Epidermal melanocyte (primary cell): ENCODE results near the gene AMBRA1.
"Not testable (repeated sequence)": the region's sequence is repeated elsewhere in the genome, so short reads cannot be mapped to it uniquely, and the experiment has no call there.

ENCODE experiments used
- DNase-seq: peaks from one replicate; pipeline ENCODE4 v3.0.0; 2011; ENCODE audit warnings: low spot score; ENCODE audit not compliant: insufficient read length

Gene AMBRA1

DNA sequence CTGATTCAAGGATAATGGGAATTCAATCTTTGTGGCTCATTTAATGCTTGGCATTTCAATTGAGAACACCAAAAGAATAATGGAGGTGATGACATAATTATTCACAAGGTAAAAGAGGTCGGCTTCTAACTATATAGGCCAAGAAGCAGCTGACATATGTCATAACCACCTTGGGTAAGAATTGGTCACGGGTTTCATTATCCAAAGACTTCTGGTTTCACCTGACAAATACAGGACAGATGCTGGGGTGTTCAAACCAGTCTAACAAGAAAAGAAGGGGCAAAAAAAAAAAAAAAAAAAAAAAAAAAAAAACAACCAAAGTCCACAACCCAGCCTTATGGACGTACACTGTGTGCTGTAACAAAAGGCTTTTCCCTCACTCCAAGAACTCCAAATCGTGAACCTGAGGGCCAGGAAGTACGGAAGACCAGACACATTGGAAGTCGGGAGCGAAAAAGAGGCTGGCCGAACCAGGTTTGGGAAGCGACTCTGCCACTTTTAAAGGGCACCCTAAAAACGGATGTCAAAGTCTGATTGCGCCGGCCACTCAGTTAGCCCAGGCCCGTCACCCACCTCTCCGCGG, 22.8 kb upstream of the AMBRA1 start:
- DNase-seq = no peak

DNA sequence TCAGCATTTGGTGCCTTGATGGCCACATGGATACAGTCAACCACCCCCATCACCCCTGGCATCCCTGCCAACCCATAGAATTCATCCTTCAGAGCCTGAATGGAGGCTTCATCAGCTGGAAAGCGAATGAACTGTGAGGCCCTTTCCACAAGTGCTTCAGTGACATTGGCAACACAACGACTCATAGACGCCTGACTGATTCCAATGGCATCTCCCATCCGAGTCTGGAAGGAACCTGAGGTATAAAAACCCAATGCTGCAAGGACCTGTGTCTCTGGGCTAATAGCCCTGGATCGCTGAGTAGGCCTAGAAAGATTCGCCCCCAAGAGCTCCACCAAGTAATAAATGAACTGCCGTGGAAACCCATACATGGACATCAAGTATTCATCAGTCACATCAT, 21.9 kb upstream of the AMBRA1 start:
- DNase-seq = no peak

DNA sequence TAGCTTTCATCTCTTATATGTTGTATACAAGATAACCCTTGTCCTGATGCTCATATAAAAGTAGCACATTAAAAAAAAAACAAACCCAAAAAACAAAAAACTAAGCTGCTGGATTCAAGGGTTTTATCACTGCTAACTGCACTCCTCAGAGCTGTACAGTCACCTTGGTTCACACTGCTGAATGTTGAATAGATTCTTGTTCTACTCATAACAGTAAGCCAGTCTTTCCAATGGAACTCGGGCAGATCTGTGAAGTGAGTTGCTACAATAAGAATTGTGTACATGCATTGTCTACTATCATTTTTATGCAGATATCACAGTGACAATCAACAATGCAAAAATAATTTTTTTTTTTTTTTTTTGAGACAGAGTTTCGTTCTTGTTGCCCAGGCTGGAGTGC, 18.5 kb upstream of the AMBRA1 start:
- no peak for DNase-seq

DNA sequence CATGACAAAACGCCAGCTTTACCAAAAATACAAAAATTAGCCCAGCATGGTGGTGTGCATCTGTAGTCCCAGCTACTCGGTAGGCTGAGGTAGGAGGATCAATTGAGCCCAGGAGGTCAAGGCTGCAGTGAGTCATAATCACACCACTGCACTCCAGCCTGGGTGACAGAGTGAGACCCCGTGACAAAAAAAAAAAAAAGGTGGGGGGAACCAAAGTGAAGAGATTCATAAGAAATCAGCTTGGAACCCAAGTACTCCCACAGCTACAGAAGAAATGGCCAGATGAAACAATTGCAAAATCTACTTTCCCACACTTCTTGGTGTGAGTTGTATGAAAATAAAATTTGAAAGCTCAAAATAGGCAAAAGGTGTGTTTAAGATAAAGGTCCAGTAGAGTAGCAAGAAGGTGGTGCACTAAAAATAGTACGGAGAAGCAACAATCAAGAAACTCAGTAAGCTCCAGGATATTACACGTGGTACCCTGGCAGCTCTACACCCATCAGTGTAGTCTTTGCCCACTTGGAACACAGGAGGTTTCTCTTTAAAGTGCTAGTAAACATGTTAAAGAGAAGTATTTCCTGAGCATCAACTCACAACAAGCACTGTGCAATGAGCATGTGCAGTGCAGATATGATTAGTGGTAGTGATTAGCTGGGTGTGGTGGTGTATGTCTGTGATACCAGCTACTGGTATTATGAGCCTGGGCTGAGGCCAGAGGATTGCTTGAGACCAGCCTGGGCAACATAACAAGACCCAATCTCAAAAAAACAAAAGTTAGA, 17.9 kb upstream of the AMBRA1 start:
- DNase-seq = no peak

DNA sequence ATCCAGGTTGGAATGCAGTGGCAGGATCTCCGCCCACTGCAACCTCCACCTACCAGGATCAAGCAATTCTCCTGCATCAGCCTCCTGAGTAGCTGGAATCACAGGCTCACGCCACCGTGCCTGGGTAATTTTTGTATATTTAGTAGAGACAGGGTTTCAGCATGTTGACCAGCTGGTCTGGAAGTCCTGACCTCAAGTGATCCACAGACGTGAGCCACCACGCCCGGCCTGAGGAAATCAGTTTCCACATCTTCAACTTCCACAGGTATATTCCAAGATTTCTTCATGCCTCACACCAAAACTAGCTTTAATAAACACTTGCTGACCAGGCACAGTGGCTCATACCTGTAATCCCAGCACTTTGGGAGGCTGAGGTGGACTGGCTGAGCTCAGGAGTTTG, 15.6 kb upstream of the AMBRA1 start:
- DNase-seq = no peak

DNA sequence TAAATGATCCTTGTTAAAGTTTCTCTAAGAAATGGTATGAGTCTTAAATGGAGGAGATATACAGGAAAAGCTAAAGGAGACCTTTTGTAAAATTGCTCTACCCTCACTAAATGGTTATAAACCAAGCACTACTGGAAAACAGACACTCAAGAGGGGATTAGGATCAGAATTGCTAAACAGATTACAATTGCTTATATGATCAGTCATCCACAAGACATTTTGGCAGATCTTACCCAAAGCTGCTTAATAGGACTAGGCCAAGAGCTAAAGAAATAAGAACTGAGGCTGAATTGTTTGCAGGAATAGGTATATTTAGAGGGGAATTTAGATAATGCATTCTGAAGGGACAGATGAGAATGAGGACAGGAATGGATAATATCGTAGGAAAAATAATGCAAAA, 13.7 kb upstream of the AMBRA1 start:
- no peak for DNase-seq

DNA sequence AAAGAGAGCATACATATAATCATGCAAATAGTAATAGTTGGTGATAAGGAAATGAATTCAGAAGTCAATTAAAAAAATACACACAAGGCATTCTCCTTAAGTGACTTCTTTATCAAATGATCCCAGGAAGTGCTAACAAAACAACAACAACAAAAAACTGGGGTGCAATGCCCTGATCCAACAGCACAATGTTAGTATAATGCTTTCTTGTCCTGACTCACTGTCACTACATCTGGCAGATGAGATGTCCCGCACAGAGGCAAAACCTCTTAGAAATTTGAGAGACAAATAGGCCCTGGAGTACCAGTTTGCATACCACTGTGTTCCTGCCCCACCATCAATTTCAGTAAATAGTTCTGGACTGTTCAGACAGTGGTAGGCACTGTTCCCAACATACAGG, 11.0 kb upstream of the AMBRA1 start:
- no peak for DNase-seq

DNA sequence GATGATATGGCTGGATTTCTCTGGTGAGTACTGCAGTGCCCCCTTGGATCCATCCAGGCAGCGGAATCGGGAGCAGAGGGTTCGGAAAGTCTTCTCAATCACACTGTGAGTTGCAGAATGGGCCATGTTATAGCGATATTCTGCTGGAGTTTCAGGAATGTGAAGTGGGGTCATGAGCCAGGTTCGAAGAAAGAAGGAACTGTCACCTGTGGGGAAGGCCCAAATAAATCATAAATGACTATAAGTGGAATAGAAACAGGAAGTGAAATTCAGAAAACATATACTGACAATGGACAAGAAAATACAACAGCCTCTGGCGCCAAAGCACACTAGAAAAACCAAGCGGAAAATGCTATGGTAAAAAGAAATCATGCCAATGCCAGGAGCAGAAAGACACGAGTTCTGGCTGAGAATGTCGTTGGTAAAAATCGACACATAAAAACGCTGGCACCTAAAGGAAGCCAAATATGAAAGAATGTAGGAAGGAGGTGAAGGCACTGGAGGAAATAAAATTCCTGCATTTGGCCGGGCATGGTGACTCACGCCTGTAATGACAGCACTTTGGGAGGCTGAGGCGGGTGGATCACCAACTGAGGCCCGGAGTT, 10.0 kb upstream of the AMBRA1 start:
- DNase-seq = no peak

DNA sequence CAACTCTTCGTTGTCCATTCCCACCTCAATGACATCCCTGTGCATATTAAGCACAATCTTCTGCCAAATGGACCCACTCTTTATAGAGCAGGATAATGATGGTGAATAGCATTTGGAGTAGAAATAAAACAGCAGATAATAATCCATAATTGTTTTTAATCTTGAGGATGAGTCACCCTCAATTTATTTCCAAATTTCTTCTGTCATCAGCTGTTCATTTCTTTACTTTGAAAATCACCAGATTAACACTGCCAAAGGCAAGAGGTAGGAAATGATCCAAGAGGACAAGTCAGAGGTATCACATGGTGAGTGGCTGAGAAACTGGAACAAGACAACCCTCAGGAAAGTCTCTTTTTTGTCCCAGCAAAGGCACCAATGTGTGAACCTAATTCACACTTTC, 7.3 kb upstream of the AMBRA1 start:
- no peak for DNase-seq

DNA sequence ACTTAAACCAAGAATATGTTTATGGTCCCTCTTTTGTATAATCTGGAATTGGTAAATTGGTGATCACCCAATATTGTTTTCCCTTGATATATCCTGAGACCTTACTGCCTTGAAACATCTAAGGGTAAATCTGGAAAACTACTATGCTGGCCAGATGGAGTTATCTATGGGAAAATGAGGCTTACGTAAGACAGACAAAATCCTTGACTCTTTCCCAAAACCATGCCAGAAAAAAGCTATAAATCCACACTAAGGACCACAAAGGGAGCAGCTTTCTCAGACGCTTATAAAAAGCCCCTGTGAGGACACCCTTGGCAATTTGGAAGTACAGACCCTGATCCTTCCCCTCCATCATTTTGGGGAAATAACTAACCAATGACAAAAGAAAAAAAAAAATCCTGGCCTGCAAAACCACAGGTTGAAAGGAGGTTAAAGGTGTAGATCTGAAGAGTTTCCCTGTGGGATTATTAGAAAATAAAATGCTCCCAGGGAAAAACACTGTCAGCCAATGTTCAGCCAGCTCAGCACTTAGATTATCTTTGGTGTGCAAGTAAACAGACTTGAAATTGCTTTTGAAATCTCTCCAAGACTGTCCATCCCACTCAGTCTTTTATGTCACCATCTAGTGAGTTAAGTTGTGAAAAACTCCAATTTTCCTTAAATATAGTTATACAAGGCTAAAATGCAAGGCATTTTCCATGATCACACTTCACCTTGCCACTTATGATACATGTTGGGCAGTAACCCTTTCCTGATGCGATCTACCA, 6.6 kb upstream of the AMBRA1 start:
- no peak for DNase-seq

DNA sequence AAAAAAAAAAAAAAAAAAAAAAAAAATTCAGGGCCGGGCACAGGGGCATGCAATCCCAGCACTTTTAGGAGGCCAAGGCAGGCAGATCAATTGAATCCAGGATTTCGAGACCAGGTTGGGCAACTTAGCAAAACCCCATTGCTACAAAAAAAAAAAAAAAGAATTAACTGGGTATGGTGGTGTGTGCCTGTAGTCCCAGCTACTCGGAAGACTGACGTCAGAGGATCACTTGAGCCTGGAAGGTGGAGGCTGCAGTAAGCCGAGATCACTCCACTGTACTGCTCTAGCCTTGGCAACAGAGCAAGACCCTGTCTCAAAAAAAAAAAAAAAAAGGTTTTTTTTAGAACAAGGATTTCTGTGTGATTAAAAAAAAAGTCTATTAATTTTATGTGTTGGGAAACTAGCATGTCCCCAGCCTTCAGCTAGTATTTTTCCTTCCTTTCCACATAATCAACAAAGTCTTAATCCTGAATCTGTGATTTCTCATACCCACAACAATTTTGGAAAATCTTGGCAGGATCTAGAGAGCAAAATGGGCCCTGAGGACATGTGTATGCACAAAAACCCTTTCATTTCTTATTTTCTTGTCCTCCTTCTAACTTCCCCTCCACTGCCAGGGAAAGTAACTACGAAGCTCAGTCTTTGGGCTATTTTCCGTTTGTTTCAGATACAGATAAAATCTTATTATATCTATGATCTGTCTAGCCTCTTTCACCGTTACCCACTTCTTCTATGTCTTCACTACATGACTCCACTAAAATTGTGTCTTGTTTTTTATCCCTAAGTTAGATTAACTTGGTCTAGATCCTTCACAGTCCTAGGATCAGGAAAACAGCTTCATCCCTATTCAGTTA, 5.7 kb upstream of the AMBRA1 start:
- peak; percentile 32 for DNase-seq

DNA sequence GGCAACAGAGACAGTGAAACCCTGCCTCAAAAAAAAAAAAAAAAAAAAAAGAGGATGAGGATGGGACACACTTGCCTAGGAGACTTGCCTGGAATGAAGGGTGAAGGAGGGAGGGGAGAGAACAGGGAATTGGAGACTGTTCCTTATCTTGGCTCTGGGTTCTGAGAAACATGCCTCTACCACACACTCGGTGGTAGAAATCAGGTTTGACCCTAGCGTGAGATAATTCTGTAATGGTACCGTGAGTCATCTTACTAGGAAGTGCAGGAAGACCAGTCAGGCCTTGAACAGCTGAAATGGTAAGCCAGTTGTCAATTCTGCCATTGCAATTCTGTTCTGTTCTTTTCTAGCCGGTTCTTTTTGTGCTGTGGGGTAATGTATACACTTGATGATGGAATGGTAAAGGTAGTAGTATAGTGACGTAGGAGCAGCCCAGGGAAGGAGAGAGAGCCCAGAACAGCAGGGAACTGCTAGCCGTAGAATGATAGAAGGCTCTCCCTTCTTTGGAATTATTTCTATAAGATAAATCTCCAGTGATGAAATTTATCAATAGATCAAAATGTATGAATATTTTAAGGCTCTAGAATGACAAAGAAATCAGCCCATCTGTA, 3.9 kb upstream of the AMBRA1 start:
- no peak for DNase-seq

DNA sequence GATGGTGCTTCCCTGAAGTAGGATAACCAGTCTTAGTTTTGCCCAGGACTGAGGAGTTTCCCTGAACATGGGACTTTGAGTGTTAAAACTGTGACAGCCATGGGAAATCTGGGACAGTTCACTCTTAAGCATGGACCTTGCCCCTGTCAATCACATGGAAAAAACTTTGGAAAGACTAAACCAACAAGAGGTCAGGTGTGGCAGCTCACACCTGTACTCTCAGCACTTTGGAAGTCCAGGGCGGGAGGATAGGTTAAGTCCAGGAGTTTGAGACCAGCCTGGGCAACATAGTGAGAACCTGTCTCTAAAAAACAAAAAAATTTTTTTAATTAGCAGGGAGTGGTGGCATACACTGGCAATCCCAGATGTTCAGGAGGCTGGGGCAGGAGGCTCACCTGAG, 3.3 kb upstream of the AMBRA1 start:
- DNase-seq = no peak

DNA sequence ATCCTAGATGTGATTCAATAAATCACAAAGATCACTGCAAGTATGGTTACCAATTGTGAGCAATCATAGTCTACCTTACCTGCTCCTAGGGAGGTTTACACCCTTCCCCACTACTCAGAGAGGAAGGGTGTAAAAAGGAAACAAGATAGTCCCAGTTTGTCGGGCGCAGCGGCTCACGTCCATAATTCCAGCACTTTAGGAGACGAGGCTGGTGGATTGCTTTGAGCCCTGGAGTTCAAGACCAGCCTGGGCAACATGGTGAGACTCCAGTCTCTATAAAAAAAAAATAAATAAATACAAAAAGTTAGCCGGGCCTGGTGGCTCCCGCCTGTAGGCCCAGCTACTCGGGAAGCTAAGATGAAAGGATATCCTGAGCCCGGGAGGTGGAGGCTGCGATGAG, 962 bp upstream of the AMBRA1 start:
- no peak for DNase-seq

DNA sequence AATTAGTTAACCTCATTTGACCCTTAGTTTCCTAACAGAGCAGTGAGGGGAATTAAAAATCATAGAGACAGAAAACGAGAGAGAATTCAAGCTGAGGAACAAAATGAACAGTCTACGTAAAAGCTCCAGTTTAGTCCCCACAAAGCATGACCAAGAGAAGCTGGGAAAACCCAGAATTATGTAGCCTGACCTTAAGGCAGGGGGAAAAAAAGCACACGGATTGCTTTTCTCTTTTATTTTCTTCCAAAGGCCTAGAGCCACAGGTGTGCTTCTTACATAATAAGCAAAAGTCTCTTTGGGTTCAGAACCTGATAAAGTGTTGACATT, 514 bp upstream of the AMBRA1 start:
- no peak for DNase-seq

DNA sequence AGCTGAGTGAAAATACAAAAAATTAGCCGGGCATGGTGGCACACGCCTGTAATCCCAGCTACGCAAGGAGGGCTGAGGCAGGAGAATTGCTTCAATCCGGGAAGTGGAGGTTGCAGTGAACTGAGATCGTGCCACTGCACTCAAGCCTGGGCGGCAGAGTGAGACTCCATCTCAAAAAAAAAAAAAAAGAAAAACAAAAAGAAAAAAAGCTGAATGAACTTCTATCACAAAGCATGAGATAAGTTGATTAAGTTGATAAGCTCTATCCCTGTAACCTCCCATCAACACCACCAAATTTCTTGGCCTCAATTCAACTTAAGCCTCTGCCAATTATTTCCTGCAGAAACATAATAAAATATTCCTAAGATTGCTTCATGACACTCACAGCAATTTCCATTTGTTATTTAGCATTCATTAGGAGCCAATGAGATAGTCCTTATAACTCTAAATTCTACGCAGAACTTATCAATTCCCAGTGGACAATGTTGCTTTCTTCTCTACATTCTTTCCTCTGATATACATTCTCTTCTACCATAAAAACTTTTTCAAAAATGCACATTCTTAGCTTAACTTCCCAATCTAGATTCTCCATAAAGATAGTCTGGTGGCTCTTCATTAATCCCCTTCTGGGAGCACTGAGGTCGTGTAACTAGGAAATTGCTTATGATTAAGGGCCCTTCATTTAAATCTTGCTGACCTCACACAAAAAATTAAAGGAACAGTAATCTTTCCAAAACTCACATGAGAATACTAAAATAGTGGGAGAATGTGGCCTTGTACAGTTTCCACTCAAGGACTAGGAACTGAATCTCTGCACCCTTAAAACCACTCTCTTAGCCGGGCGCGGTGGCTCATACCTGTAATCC, 2.9 kb downstream of the AMBRA1 start:
- DNase-seq = no peak

DNA sequence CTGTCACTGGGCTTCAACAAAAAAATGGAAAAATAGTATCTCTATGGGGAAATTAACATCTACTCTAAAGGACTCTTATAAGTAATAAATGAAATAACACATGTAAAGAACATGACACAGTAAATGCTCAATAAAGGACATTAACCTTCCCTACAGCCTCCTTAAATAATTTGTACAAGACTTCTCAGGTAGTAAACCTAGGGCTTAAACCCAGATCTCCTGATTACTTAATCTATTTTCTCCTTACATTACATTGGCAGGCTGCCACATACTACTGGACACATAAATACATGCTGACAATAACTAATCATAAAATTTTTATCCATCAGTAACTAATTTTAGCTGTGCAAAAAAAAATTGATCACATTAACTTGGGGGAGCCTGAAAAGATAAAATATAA, 4.9 kb downstream of the AMBRA1 start:
- no peak for DNase-seq

DNA sequence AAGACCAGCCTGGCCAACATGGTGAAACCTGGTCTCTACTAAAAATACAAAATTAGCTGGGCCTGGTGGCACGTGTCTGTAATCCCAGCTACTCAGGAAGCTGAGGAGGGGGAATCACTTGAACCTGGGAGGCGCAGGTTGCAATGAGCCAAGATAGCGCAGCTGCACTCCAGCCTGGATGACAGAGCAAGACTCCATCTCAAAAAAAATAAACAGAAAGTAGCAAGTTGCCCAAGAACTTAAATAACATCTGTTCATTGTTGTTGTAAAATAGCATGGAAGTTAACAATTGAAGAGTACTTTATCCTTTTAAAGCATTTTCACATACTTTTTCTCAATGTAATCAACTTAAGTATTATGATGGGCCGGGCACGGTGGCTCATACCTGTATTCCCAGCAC, 5.7 kb downstream of the AMBRA1 start:
- no peak for DNase-seq

DNA sequence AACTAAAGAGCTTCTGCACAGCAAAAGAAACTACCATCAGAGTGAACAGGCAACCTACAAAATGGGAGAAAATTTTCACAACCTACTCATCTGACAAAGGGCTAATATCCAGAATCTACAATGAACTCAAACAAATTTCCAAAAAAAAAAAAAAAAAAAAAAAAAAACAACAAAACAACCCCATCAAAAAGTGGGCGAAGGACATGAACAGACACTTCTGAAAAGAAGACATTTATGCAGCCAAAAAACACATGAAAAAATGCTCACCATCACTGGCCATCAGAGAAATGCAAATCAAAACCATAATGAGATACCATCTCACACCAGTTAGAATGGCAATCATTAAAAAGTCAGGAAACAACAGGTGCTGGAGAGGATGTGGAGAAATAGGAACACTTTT, 10.3 kb downstream of the AMBRA1 start:
- DNase-seq = not testable (repeated sequence)

DNA sequence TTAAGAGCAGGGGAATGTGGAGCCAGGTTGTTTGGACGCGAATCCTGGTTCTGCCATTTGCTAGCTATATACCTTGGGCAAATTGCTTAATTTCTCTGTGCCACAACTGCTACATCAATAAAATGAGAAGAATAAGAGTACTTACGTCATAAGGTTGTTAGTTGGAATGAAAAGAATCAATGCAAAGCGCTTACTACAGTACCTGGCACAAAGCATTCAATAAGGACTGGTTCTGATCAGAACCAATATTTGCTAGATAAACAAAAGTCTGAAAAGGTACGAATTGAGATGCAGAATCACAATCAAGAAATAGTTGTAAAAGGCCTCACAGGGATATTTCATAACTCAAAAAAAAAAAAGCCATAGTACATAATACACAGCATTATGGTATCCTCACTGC, 11.2 kb downstream of the AMBRA1 start:
- DNase-seq = no peak
